ENCODE data around the gene FOCAD. TPM values are rescaled to one million over a fixed set of nuclear protein-coding genes. Genes with fewer than 3 reads are reported as not detected.

The FOCAD gene
- total RNA-seq, 1 experiment from 2014 or later: 34.9 TPM

- H3K9me2 ChIP-seq (replicated peaks; ENCODE audit: insufficient read depth, low read length): no peaks in the 10 kb centered on the region
- no peaks in the 10 kb centered on the region for H3K79me2 ChIP-seq (ENCODE audit: low read length)
- H4K20me1 ChIP-seq (ENCODE audit: insufficient read depth, low read depth, low read length): 0 out of 2 replicates have a peak, but pooled peaks cover 4% of the 10 kb centered on the region
- no peaks in the 10 kb centered on the region for H3K4me1 ChIP-seq (ENCODE audit: low read length)
- no peaks in the 10 kb centered on the region for H3K27me3 ChIP-seq (ENCODE audit: low read length)
- no peak overlapping the region for H3K4me2 ChIP-seq (ENCODE audit: low read depth, low read length, poor library complexity, severe bottlenecking)
- DNase-seq: no peak
- no peak overlapping the region for H2AFZ ChIP-seq (ENCODE audit: low read length)
- no peak overlapping the region for H3K9ac ChIP-seq (ENCODE audit: low read length)
- H3K4me3 ChIP-seq (ENCODE audit: low read length): no peak overlapping the region
- H3K9me3 ChIP-seq (ENCODE audit: low read length): no peaks in the 10 kb centered on the region
- H3K36me3 ChIP-seq (ENCODE audit: insufficient read depth, low read length): no peaks in the 10 kb centered on the region
- H3K27ac ChIP-seq (ENCODE audit: low read length): no peak overlapping the region
Measured at GRCh38 chr9:20791682-20792081, 107.6 kb downstream of the FOCAD start.

GRCh38 chr9:20804489-20805250, 120.6 kb downstream of the FOCAD start:
- H3K9me3 ChIP-seq (ENCODE audit: low read length): no peaks in the 10 kb centered on the region
- H3K4me1 ChIP-seq (ENCODE audit: low read length): no peaks in the 10 kb centered on the region
- H3K36me3 ChIP-seq (ENCODE audit: insufficient read depth, low read length): no peaks in the 10 kb centered on the region
- H4K20me1 ChIP-seq (ENCODE audit: insufficient read depth, low read depth, low read length): no peaks in the 10 kb centered on the region
- no peaks in the 10 kb centered on the region for H3K27me3 ChIP-seq (ENCODE audit: low read length)
- no peak overlapping the region for H3K4me3 ChIP-seq (ENCODE audit: low read length)
- no peaks in the 10 kb centered on the region for H3K9me2 ChIP-seq (replicated peaks; ENCODE audit: insufficient read depth, low read length)
- no peak overlapping the region for H2AFZ ChIP-seq (ENCODE audit: low read length)
- H3K9ac ChIP-seq (ENCODE audit: low read length): no peak overlapping the region
- no peaks in the 10 kb centered on the region for H3K79me2 ChIP-seq (ENCODE audit: low read length)
- H3K27ac ChIP-seq (ENCODE audit: low read length): no peak overlapping the region
- no peak overlapping the region for H3K4me2 ChIP-seq (ENCODE audit: low read depth, low read length, poor library complexity, severe bottlenecking)
- no peak for DNase-seq

DNA sequence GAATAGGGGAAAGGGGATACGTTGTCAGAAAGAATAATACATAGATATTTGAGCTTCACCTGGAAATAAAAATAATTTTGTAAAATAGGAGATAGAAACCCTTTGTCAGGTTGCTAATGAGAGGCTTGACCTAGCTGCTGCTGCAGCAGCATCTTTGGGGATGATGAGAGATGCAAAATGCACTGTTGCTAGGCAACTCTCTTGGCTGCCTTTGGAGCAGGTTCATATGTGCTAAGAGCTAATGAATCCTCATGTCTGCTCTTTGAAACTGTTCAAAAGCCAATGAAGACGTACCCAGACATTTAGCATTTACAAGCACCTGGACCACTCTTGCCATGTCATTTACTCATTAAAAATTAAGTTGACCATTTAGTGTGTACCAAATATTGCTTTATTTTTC, 121.7 kb downstream of the FOCAD start:
- no peak overlapping the region for H3K4me3 ChIP-seq (ENCODE audit: low read length)
- no peaks in the 10 kb centered on the region for H3K36me3 ChIP-seq (ENCODE audit: insufficient read depth, low read length)
- no peak overlapping the region for H3K9ac ChIP-seq (ENCODE audit: low read length)
- no peaks in the 10 kb centered on the region for H3K79me2 ChIP-seq (ENCODE audit: low read length)
- H3K9me3 ChIP-seq (ENCODE audit: low read length): no peaks in the 10 kb centered on the region
- H4K20me1 ChIP-seq (ENCODE audit: insufficient read depth, low read depth, low read length): no peaks in the 10 kb centered on the region
- no peaks in the 10 kb centered on the region for H3K9me2 ChIP-seq (replicated peaks; ENCODE audit: insufficient read depth, low read length)
- no peak overlapping the region for H3K4me2 ChIP-seq (ENCODE audit: low read depth, low read length, poor library complexity, severe bottlenecking)
- no peaks in the 10 kb centered on the region for H3K27me3 ChIP-seq (ENCODE audit: low read length)
- H3K4me1 ChIP-seq (ENCODE audit: low read length): no peaks in the 10 kb centered on the region
- no peak for DNase-seq
- no peak overlapping the region for H2AFZ ChIP-seq (ENCODE audit: low read length)
- no peak overlapping the region for H3K27ac ChIP-seq (ENCODE audit: low read length)

- Histone ChIP-seq H3K79me2 (ENCODE audit: low read length) (no peaks in the 10 kb centered on the region), H3K36me3 (ENCODE audit: insufficient read depth, low read length) (no peaks in the 10 kb centered on the region), H4K20me1 (ENCODE audit: insufficient read depth, low read depth, low read length) (no peaks in the 10 kb centered on the region), H3K4me1 (ENCODE audit: low read length) (no peaks in the 10 kb centered on the region), H3K4me3 (ENCODE audit: low read length) (no peak overlapping the region), H3K4me2 (ENCODE audit: low read depth, low read length, poor library complexity, severe bottlenecking) (no peak overlapping the region), H3K27me3 (ENCODE audit: low read length) (no peaks in the 10 kb centered on the region), H2AFZ (ENCODE audit: low read length) (no peak overlapping the region), H3K9ac (ENCODE audit: low read length) (no peak overlapping the region), H3K27ac (ENCODE audit: low read length) (no peak overlapping the region), H3K9me2 (replicated peaks; ENCODE audit: insufficient read depth, low read length) (no peaks in the 10 kb centered on the region), H3K9me3 (ENCODE audit: low read length) (no peaks in the 10 kb centered on the region)
- no peak for DNase-seq
Measured at GRCh38 chr9:20808002-20808401, 123.9 kb downstream of the FOCAD start.

- Histone ChIP-seq H4K20me1 (ENCODE audit: insufficient read depth, low read depth, low read length) (no peaks in the 10 kb centered on the region), H3K4me3 (ENCODE audit: low read length) (no peak overlapping the region), H3K4me1 (ENCODE audit: low read length) (no peaks in the 10 kb centered on the region), H2AFZ (ENCODE audit: low read length) (no peak overlapping the region), H3K9me2 (replicated peaks; ENCODE audit: insufficient read depth, low read length) (no peaks in the 10 kb centered on the region), H3K9ac (ENCODE audit: low read length) (no peak overlapping the region), H3K4me2 (ENCODE audit: low read depth, low read length, poor library complexity, severe bottlenecking) (no peak overlapping the region), H3K9me3 (ENCODE audit: low read length) (no peaks in the 10 kb centered on the region), H3K36me3 (ENCODE audit: insufficient read depth, low read length) (no peaks in the 10 kb centered on the region), H3K27ac (ENCODE audit: low read length) (no peak overlapping the region), H3K79me2 (ENCODE audit: low read length) (no peaks in the 10 kb centered on the region), H3K27me3 (ENCODE audit: low read length) (no peaks in the 10 kb centered on the region)
- DNase-seq: no peak
Measured at GRCh38 chr9:20811872-20812271, 127.8 kb downstream of the FOCAD start.

DNA sequence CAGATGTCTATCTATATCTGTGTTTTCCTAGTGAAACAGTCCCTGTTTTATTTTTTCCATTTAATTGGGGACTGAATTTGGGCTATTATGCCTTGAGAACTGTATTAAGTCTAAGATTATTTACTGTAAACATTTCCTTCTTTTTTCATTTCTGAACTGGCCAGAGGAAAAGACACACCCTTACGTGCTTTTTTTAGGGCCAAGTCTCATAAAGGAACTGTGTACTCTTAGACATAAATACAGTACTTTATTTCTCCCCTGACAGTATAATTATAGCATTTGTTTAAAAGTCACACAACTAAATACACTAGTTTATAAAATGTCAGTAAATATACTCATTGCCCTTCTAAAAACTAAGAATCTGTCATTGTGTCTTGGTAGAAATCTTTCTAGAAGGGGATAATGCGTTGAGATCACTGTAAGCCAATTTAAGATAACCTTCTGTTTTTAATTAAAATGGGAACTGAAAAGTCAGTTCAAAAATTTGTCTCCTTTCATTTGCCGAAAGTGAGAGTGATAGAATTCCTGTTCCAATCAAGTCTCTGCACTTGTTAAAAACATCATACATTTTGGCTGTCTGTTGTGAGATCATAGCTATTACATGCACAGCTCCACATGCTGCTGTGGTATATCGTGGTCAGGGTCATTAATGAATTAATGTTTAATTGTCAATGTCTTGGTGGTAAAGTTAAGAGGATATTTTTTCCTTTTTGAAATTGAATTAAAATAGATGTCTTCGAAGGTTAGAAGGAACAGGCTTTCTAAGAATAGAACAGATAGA, 132.1 kb downstream of the FOCAD start:
- no peak overlapping the region for H3K4me2 ChIP-seq (ENCODE audit: low read depth, low read length, poor library complexity, severe bottlenecking)
- H3K9me3 ChIP-seq (ENCODE audit: low read length): no peaks in the 10 kb centered on the region
- no peak overlapping the region for H3K4me3 ChIP-seq (ENCODE audit: low read length)
- H3K79me2 ChIP-seq (ENCODE audit: low read length): no peaks in the 10 kb centered on the region
- H4K20me1 ChIP-seq (ENCODE audit: insufficient read depth, low read depth, low read length): no peaks in the 10 kb centered on the region
- no peaks in the 10 kb centered on the region for H3K27me3 ChIP-seq (ENCODE audit: low read length)
- H3K9ac ChIP-seq (ENCODE audit: low read length): no peak overlapping the region
- no peak overlapping the region for H2AFZ ChIP-seq (ENCODE audit: low read length)
- no peak overlapping the region for H3K27ac ChIP-seq (ENCODE audit: low read length)
- H3K4me1 ChIP-seq (ENCODE audit: low read length): no peaks in the 10 kb centered on the region
- no peaks in the 10 kb centered on the region for H3K36me3 ChIP-seq (ENCODE audit: insufficient read depth, low read length)
- no peak for DNase-seq
- H3K9me2 ChIP-seq (replicated peaks; ENCODE audit: insufficient read depth, low read length): no peaks in the 10 kb centered on the region

DNA sequence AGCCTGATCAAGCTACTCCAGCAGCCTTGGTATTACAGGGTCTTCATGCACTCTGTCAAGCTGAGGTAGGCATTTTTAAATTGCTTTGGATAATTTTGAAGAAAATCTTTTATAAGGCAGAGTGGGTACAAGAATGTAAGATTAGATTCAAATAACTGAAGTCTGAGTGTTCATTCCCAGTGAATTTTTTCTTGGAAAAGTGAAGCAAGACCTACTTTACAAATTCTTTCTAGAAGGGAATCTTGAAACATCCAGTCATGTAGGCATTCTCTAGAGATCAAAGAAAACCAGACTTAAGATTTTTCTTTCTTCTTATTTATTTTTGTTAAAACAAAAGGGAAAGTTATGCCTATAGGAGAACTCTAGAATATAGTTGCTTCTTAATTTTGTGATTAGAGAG, 139.0 kb downstream of the FOCAD start:
- H4K20me1 ChIP-seq (ENCODE audit: insufficient read depth, low read depth, low read length): no peaks in the 10 kb centered on the region
- H3K27ac ChIP-seq (ENCODE audit: low read length): no peak overlapping the region
- H3K36me3 ChIP-seq (ENCODE audit: insufficient read depth, low read length): no peaks in the 10 kb centered on the region
- H3K9me3 ChIP-seq (ENCODE audit: low read length): no peaks in the 10 kb centered on the region
- H3K4me3 ChIP-seq (ENCODE audit: low read length): no peak overlapping the region
- DNase-seq: no peak
- no peak overlapping the region for H2AFZ ChIP-seq (ENCODE audit: low read length)
- no peaks in the 10 kb centered on the region for H3K27me3 ChIP-seq (ENCODE audit: low read length)
- H3K4me1 ChIP-seq (ENCODE audit: low read length): no peaks in the 10 kb centered on the region
- H3K9me2 ChIP-seq (replicated peaks; ENCODE audit: insufficient read depth, low read length): no peaks in the 10 kb centered on the region
- H3K9ac ChIP-seq (ENCODE audit: low read length): no peak overlapping the region
- no peaks in the 10 kb centered on the region for H3K79me2 ChIP-seq (ENCODE audit: low read length)
- no peak overlapping the region for H3K4me2 ChIP-seq (ENCODE audit: low read depth, low read length, poor library complexity, severe bottlenecking)

DNA sequence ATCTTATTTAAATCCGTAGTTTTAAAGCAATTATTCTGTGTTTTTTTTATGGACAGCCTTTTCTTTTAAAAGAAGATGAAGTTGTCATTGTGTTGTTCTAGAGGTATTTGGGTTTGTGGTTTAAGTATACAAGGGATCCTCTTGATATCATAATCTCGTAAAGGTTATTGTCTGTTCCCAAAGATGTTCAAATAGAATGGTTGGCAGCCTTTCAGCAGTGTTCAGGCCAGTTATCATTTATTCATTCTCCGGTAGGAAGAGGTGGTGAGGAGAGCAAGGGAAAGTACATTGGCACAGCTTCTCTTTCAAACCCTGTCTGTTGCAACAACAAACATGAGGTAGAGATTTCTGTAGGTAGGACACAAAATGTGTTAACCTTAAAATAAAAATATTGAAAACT, 147.0 kb downstream of the FOCAD start:
- DNase-seq: no peak
- no peak overlapping the region for H2AFZ ChIP-seq (ENCODE audit: low read length)
- H3K9me2 ChIP-seq (replicated peaks; ENCODE audit: insufficient read depth, low read length): no peaks in the 10 kb centered on the region
- no peak overlapping the region for H3K9ac ChIP-seq (ENCODE audit: low read length)
- H3K36me3 ChIP-seq (ENCODE audit: insufficient read depth, low read length): no peaks in the 10 kb centered on the region
- no peaks in the 10 kb centered on the region for H3K4me1 ChIP-seq (ENCODE audit: low read length)
- H4K20me1 ChIP-seq (ENCODE audit: insufficient read depth, low read depth, low read length): 0 out of 2 replicates have a peak, but pooled peaks cover 3% of the 10 kb centered on the region
- H3K79me2 ChIP-seq (ENCODE audit: low read length): no peaks in the 10 kb centered on the region
- H3K4me3 ChIP-seq (ENCODE audit: low read length): no peak overlapping the region
- no peaks in the 10 kb centered on the region for H3K27me3 ChIP-seq (ENCODE audit: low read length)
- no peaks in the 10 kb centered on the region for H3K9me3 ChIP-seq (ENCODE audit: low read length)
- H3K4me2 ChIP-seq (ENCODE audit: low read depth, low read length, poor library complexity, severe bottlenecking): no peak overlapping the region
- no peak overlapping the region for H3K27ac ChIP-seq (ENCODE audit: low read length)
